Endothelial cell of umbilical vein (primary cell): ENCODE results near the gene PXYLP1. TPM values are rescaled to one million over a fixed set of nuclear protein-coding genes. Genes with fewer than 3 reads are reported as not detected.

Experiments used
- BruUV-seq: library from RNA; stranded (reverse); fragments of 400-500 nt; replicated peaks from 2 replicates; lab custom pipeline; 2021; lab: Mats Ljungman, UMichigan
- CTCF ChIA-PET: fragments of 300-600, 350-600 bp; sonication (Branson Sonifier 250); formaldehyde crosslinking; loops from one replicate; lab custom pipeline; 2021; ENCODE audit warnings: antibody characterized with exemption, inconsistent platforms; lab: Charles Lee
- POLR2A ChIA-PET: fragments of 300-600, 350-600 bp; sonication (Branson Sonifier 250); formaldehyde crosslinking; loops from one replicate; lab custom pipeline; 2021; ENCODE audit warnings: antibody characterized with exemption, inconsistent platforms; lab: Charles Lee
- DNase-seq: peaks from one replicate; pipeline ENCODE4 v3.0.0-alpha.2; 2011; ENCODE audit warnings: low read depth, low spot score
- FAIRE-seq: peaks from 2 replicates; lab custom pipeline; 2011; peaks lifted over from hg19 to GRCh38; lab: Jason Lieb, UNC
- H2AFZ ChIP-seq: 2 replicates; pipeline ENCODE4 v1.6.0; 2012; ENCODE audit warnings: low read depth, low read length, control low read depth, inconsistent platforms
- H3K27ac ChIP-seq: 2 replicates; pipeline ENCODE4 v1.5.1; 2011; ENCODE audit warnings: low read depth, mild to moderate bottlenecking, control low read depth, low read length, moderate library complexity; ENCODE audit not compliant: insufficient read depth
- H3K27me3 ChIP-seq, 2 experiments: 2 replicates each; pipeline versions ENCODE4 v1.6.0 to v1.6.1; 2011; ENCODE audit warnings: low read length in 2 of 2, mixed read lengths in 1 of 2; ENCODE audit not compliant: control insufficient read depth in 2 of 2, insufficient read depth in 2 of 2
- H3K36me3 ChIP-seq, 2 experiments: 2 replicates in 1 of 2; 3 replicates in 1 of 2; pipeline ENCODE4 v1.5.1; 2011; ENCODE audit warnings: low read length in 2 of 2, mild to moderate bottlenecking in 1 of 2, moderate library complexity in 1 of 2; ENCODE audit not compliant: control insufficient read depth in 2 of 2, insufficient read depth in 2 of 2; ENCODE audit errors: extremely low read depth in 1 of 2
- H3K4me1 ChIP-seq: 3 replicates; pipeline ENCODE4 v1.5.1; 2011; ENCODE audit warnings: mild to moderate bottlenecking, low read length; ENCODE audit not compliant: control insufficient read depth, insufficient read depth; ENCODE audit errors: extremely low read depth
- H3K4me2 ChIP-seq: 2 replicates; pipeline ENCODE4 v1.6.1; 2011; ENCODE audit warnings: low read length, control low read depth, mixed read lengths; ENCODE audit not compliant: insufficient read depth
- H3K4me3 ChIP-seq, 3 experiments: fragments of 200-600 bp in 1 of 3; sonication (generic), shearing (Covaris generic) in 1 of 3; replicated peaks in 1 of 3; 2 replicates each; pipeline ENCODE4 v1.5.1; 2011 to 2016; ENCODE audit warnings: control low read depth in 3 of 3, low read length in 3 of 3, mild to moderate bottlenecking in 2 of 3, inconsistent platforms in 1 of 3, low read depth in 1 of 3, moderate library complexity in 1 of 3; ENCODE audit not compliant: insufficient read depth in 1 of 3
- H3K79me2 ChIP-seq: 2 replicates; pipeline ENCODE4 v1.6.0; 2012; ENCODE audit warnings: low read length, inconsistent platforms; ENCODE audit not compliant: control insufficient read depth, insufficient read depth
- H3K9ac ChIP-seq: replicated peaks from 2 replicates; pipeline ENCODE3; 2011; ENCODE audit warnings: low read length, control low read depth; ENCODE audit not compliant: insufficient read depth; ENCODE audit errors: extremely low read depth
- H3K9me1 ChIP-seq: replicated peaks from 3 replicates; pipeline ENCODE4 v1.6.0; 2011; ENCODE audit warnings: mild to moderate bottlenecking, low read length; ENCODE audit not compliant: control insufficient read depth, insufficient read depth; ENCODE audit errors: extremely low read depth
- H3K9me3 ChIP-seq: replicated peaks from 2 replicates; pipeline ENCODE4 v1.5.1; 2012; ENCODE audit warnings: low read length, inconsistent platforms; ENCODE audit not compliant: control insufficient read depth, insufficient read depth
- H4K20me1 ChIP-seq: replicated peaks from 2 replicates; pipeline ENCODE3; 2011; ENCODE audit warnings: mild to moderate bottlenecking, low read length; ENCODE audit not compliant: control insufficient read depth, insufficient read depth; ENCODE audit errors: extremely low read depth
- CTCF ChIP-seq, 2 donors: IDR thresholded peaks; 1 replicate in 1 of 2; 2 replicates in 1 of 2; pipeline ENCODE4 v1.5.1; 2011; ENCODE audit warnings: low read length in 2 of 2, mild to moderate bottlenecking in 2 of 2, moderate library complexity in 2 of 2, control low read depth in 1 of 2, inconsistent platforms in 1 of 2, low read depth in 1 of 2; ENCODE audit not compliant: insufficient read depth in 1 of 2; ENCODE audit errors: extremely low read depth in 1 of 2
- EZH2 ChIP-seq: IDR thresholded peaks from 2 replicates; pipeline ENCODE4 v1.6.1; 2012; ENCODE audit warnings: borderline replicate concordance, low read depth, mild to moderate bottlenecking, moderate library complexity, low read length, inconsistent platforms; ENCODE audit not compliant: severe bottlenecking
- FOS ChIP-seq: IDR thresholded peaks from 2 replicates; pipeline ENCODE4 v1.6.1; 2011; ENCODE audit warnings: mild to moderate bottlenecking, low read length, moderate library complexity, borderline replicate concordance; ENCODE audit not compliant: insufficient read depth
- GATA2 ChIP-seq: IDR thresholded peaks from 2 replicates; pipeline ENCODE4 v1.7.0; 2011; ENCODE audit warnings: low read depth, mild to moderate bottlenecking, moderate library complexity, mixed read lengths, low read length; ENCODE audit not compliant: insufficient read length, insufficient read depth
- JUN ChIP-seq: IDR thresholded peaks from 2 replicates; pipeline ENCODE4 v1.6.1; 2011; ENCODE audit warnings: borderline replicate concordance, low read depth; ENCODE audit not compliant: insufficient read length, insufficient read depth
- MAX ChIP-seq: IDR thresholded peaks from 2 replicates; pipeline ENCODE4 v1.6.1; 2011; ENCODE audit not compliant: insufficient read depth, insufficient read length
- MYC ChIP-seq: IDR thresholded peaks from one replicate; pipeline ENCODE4 v1.6.1; 2011; ENCODE audit warnings: mild to moderate bottlenecking, low read depth, low read length
- POLR2A ChIP-seq: IDR thresholded peaks from 2 replicates; pipeline ENCODE4 v1.6.1; 2012; ENCODE audit warnings: low read depth, mild to moderate bottlenecking, control low read depth, low read length
- POLR2AphosphoS5 ChIP-seq: IDR thresholded peaks from 2 replicates; pipeline ENCODE4 v1.6.1; 2012; ENCODE audit warnings: low read depth, mild to moderate bottlenecking, control low read depth, low read length, moderate library complexity; ENCODE audit not compliant: insufficient read depth
- dilution Hi-C: fragments of 300-500 bp; cut with MboI; formaldehyde crosslinking; loops from one replicate; pipeline ENCODE4 v1.15.0; 2019; ENCODE audit warnings: low sequenced_read_pairs; ENCODE audit not compliant: extremely low pct_ligation_motif_present
- intact Hi-C: fragments of 100-400 bp; cut with micrococcal nuclease; formaldehyde crosslinking; loops from one replicate; pipeline ENCODE4 v1.10.0; 2022
- polyA plus RNA-seq, 4 experiments: library from polyadenylated mRNA; depleted of rRNA in 3 of 4; stranded (reverse) in 3 of 4; unstranded in 1 of 4; fragments of >200 nt; gene quantifications; 2 replicates each; pipeline versions ENCODE4 v1.2.1 to v1.2.3, GENCODE V29; 2011 to 2012; ENCODE audit warnings: missing spikeins in 1 of 4
- total RNA-seq: library from RNA; stranded (reverse); gene quantifications from 2 replicates; pipeline ENCODE4 v1.2.3, GENCODE V29; 2021

PXYLP1 gene
- total and polyA plus RNA-seq, 2 donors (not counting 3 experiments of a cell fraction or from before 2014, with no cell fraction given), result 0.84 to 1.7 TPM

GRCh38 chr3:141286856-141287255 is 55.2 kb downstream of the PXYLP1 start:
- no peak overlapping the region for H2AFZ ChIP-seq
- H3K4me2 ChIP-seq, result no peak overlapping the region
- H3K79me2 ChIP-seq, result no peaks in the 10 kb centered on the region
- H3K9ac ChIP-seq, result no peak overlapping the region
- CTCF ChIA-PET, result no interaction called here
- intact Hi-C loops (no loop called here), dilution Hi-C loops (no loop called here)
- no peaks in the 10 kb centered on the region for H3K9me1 ChIP-seq
- no peaks in the 10 kb centered on the region for H3K27me3 ChIP-seq
- POLR2A ChIA-PET, result no interaction called here
- no peak overlapping the region for H3K27ac ChIP-seq
- H3K4me1 ChIP-seq, result no peaks in the 10 kb centered on the region
- H3K36me3 ChIP-seq, result no peaks in the 10 kb centered on the region
- no peak for DNase-seq
- BruUV-seq, result no TSS peak
- TF ChIP-seq POLR2AphosphoS5 (no peak), FOS (no peak), POLR2A (no peak), MYC (no peak), GATA2 (no peak)
- no peaks in the 10 kb centered on the region for H4K20me1 ChIP-seq
- H3K4me3 ChIP-seq, result no peak overlapping the region
- H3K9me3 ChIP-seq, result no peaks in the 10 kb centered on the region
- no peak for FAIRE-seq

GRCh38 chr3:141287326-141287725 is 55.7 kb downstream of the PXYLP1 start:
- Histone ChIP-seq H3K79me2 (no peaks in the 10 kb centered on the region), H3K27ac (no peak overlapping the region), H4K20me1 (no peaks in the 10 kb centered on the region), H3K4me2 (no peak overlapping the region), H3K9me3 (no peaks in the 10 kb centered on the region), H3K4me3 (no peak overlapping the region), H3K27me3 (no peaks in the 10 kb centered on the region), H3K9ac (no peak overlapping the region), H2AFZ (no peak overlapping the region), H3K4me1 (no peaks in the 10 kb centered on the region), H3K36me3 (no peaks in the 10 kb centered on the region), H3K9me1 (no peaks in the 10 kb centered on the region)
- no peak for TF ChIP-seq MAX
- no peak for TF ChIP-seq FOS
- no peak for TF ChIP-seq MYC
- TF ChIP-seq CTCF (IDR thresholded peaks at IDR 0.05; ENCODE audit: extremely low read depth in 1 of 2, insufficient read depth in 1 of 2, low read depth in 1 of 2, low read length in 2 of 2), result no peak
- TF ChIP-seq POLR2AphosphoS5, result no peak
- TF ChIP-seq GATA2, result no peak
- TF ChIP-seq EZH2, result no peak
- TF ChIP-seq JUN, result no peak
- TF ChIP-seq POLR2A, result no peak
- dilution Hi-C loops, result no loop called here
- intact Hi-C loops, result no loop called here
- DNase-seq (no peak), FAIRE-seq (no peak)
- POLR2A ChIA-PET, result no interaction called here
- BruUV-seq, result no TSS peak
- CTCF ChIA-PET, result no interaction called here
